Amniotic epithelial cell (primary cell): ENCODE measurements around the gene CA14.
"Not testable (repeated sequence)": the region's sequence is repeated elsewhere in the genome, so short reads cannot be mapped to it uniquely, and the experiment has no call there.

ENCODE experiments used
- DNase-seq: peaks from one replicate; pipeline ENCODE4 v3.0.0-alpha.2; 2010; ENCODE audit warnings: low read depth

Gene CA14

GRCh38 chr1:150257624-150258585 is at the start of gene CA14:
Gene CA14 (plus strand): TSS chr1:150257774. CDS start chr1:150258129, 355 bp downstream.
- no peak for DNase-seq

GRCh38 chr1:150208460-150208859 is 49.1 kb upstream of the CA14 start:
- DNase-seq, result not testable (repeated sequence)

GRCh38 chr1:150210091-150210490 is 47.5 kb upstream of the CA14 start:
- no peak for DNase-seq

- DNase-seq, result no peak
These were observed 46.9 kb upstream of the CA14 start for GRCh38 chr1:150210706-150211105.

- no peak for DNase-seq
These were observed 45.5 kb upstream of the CA14 start for GRCh38 chr1:150212070-150212469.

- peak; percentile 92 for DNase-seq
These were observed 44.1 kb upstream of the CA14 start for GRCh38 chr1:150213170-150214098.

- not testable (repeated sequence) for DNase-seq
These were observed 43.3 kb upstream of the CA14 start for GRCh38 chr1:150214099-150214756.

- not testable (repeated sequence) for DNase-seq
These were observed 41.7 kb upstream of the CA14 start for GRCh38 chr1:150215855-150216254.

- DNase-seq, result peak; percentile 43
These were observed 36.0 kb upstream of the CA14 start for GRCh38 chr1:150221552-150221951.

GRCh38 chr1:150224983-150225382 is 32.6 kb upstream of the CA14 start:
- peak; percentile 37 for DNase-seq

- DNase-seq, result no peak
These were observed 32.0 kb upstream of the CA14 start for GRCh38 chr1:150225546-150225945.

GRCh38 chr1:150226486-150226885 is 31.1 kb upstream of the CA14 start:
- no peak for DNase-seq

- DNase-seq, result no peak
These were observed 30.3 kb upstream of the CA14 start for GRCh38 chr1:150227228-150227627.

- DNase-seq, result not testable (repeated sequence)
These were observed 29.3 kb upstream of the CA14 start for GRCh38 chr1:150228246-150228645.

- not testable (repeated sequence) for DNase-seq
These were observed 24.7 kb upstream of the CA14 start for GRCh38 chr1:150232921-150233320.

- peak; percentile 29 for DNase-seq
These were observed 23.9 kb upstream of the CA14 start for GRCh38 chr1:150233359-150234308.

- DNase-seq, result peak; percentile 31
These were observed 23.3 kb upstream of the CA14 start for GRCh38 chr1:150234309-150234565.

- DNase-seq, result peak; percentile 30
These were observed 22.8 kb upstream of the CA14 start for GRCh38 chr1:150234566-150235293.

- DNase-seq, result no peak
These were observed 22.2 kb upstream of the CA14 start for GRCh38 chr1:150235294-150235851.
